Ovary (tissue), 9 donors: ENCODE data around the gene EFCAB6. TPM values are rescaled to one million over a fixed set of nuclear protein-coding genes. Genes with fewer than 3 reads are reported as not detected.

Experiments
- DNase-seq, 5 donors: peaks; one replicate each; pipeline ENCODE4 v3.0.0-alpha.2; 2019 to 2020
- H3K27ac ChIP-seq, 2 donors: fragments of 200-600 bp; one replicate each; pipeline versions ENCODE4 v1.5.1 to v1.8.0; 2019 to 2022
- H3K27me3 ChIP-seq: fragments of 200-600 bp; one replicate; pipeline ENCODE4 v1.8.0; 2022
- H3K36me3 ChIP-seq: fragments of 200-600 bp; sonication (generic); one replicate; pipeline ENCODE4 v1.5.1; 2019
- H3K4me1 ChIP-seq: one replicate; pipeline ENCODE4 v1.8.1; 2013; ENCODE audit warnings: mild to moderate bottlenecking, moderate library complexity; ENCODE audit not compliant: insufficient read depth
- H3K4me3 ChIP-seq: fragments of 200-600 bp; sonication (generic); one replicate; pipeline ENCODE4 v1.5.1; 2017
- H3K9me3 ChIP-seq, 2 donors: fragments of 200-600 bp in 1 of 2; sonication (generic) in 1 of 2; one replicate each; pipeline versions ENCODE4 v1.5.1 to v1.8.1; 2013 to 2019; ENCODE audit warnings: mild to moderate bottlenecking in 1 of 2, moderate library complexity in 1 of 2
- EP300 ChIP-seq: sonication (generic); formaldehyde crosslinking; IDR thresholded peaks from one replicate; pipeline ENCODE4 v1.6.1; 2017; ENCODE audit warnings: antibody characterized with exemption
- POLR2A ChIP-seq: fragments of 450-650 bp; IDR thresholded peaks from one replicate; pipeline ENCODE4 v1.6.1; 2017; ENCODE audit warnings: antibody characterized with exemption, mild to moderate bottlenecking, moderate library complexity
- WGBS, 3 donors: extraction: QIAGEN DNeasy Blood & Tissue Kit in 1 of 3; methylation state at CpG; one replicate each; pipeline versions ENCODE4 v1.1.5 to v1.1.7; 2013 to 2017; 5-methylcytosine and 5-hydroxymethylcytosine counted together
- intact Hi-C, 4 donors: fragments of 100-400 bp; cut with DNase I; formaldehyde crosslinking; loops; one replicate each; pipeline versions ENCODE4 v1.11.0 to v1.15.1; 2022 to 2023
- polyA plus RNA-seq, 2 donors: library from polyadenylated mRNA; stranded (reverse); fragments of 200-250 nt in 1 of 2; fragments of 350-450 nt in 1 of 2; fragmentation: Illumina TruSeq in 1 of 2; extraction: RNeasy Lipid Tissue Mini Kit (QIAGEN cat#74804) in 1 of 2; gene quantifications; one replicate each; pipeline ENCODE4 v1.2.3, GENCODE V29; 2013 to 2014
- total RNA-seq, 7 donors: library from RNA; depleted of rRNA in 2 of 7; stranded (reverse); fragments of >200 nt in 2 of 7; fragmentation: NEBNext Ultra II Directional in 3 of 7; extraction: Animal tissue kit (Norgen Biotek cat#: 25700) in 3 of 7; gene quantifications; one replicate each; pipeline versions ENCODE4 v1.1.0 to v1.2.4, GENCODE V29; 2016 to 2023
- TF ChIP-seq, protein P1 (sequence below), 3 donors: fragments of 450-650 bp in 2 of 3; fragments of 200-600 bp in 1 of 3; IDR thresholded peaks; one replicate each; pipeline versions ENCODE4 v1.5.1 to v1.8.0; 2016 to 2022; ENCODE audit warnings: antibody characterized with exemption in 3 of 3, mild to moderate bottlenecking in 1 of 3
- donor health status: DM: no; HTN: no; CAD: no; lungs with moderate emphysema.
- donor health status: DM: no; HTN: no; CAD: no.
- donor health status: Bipolar disorder and iron deficiency.
- donor health status: DM: yes; HTN: yes; CAD: no.
- donor health status: DM: no; HTN: no; CAD: no.
- donor health status: DM: yes; HTN: yes; CAD: no.

EFCAB6 gene
- total and polyA plus RNA-seq, 9 donors: 1.00 to 17.5 (median 6.7) TPM

DNA sequence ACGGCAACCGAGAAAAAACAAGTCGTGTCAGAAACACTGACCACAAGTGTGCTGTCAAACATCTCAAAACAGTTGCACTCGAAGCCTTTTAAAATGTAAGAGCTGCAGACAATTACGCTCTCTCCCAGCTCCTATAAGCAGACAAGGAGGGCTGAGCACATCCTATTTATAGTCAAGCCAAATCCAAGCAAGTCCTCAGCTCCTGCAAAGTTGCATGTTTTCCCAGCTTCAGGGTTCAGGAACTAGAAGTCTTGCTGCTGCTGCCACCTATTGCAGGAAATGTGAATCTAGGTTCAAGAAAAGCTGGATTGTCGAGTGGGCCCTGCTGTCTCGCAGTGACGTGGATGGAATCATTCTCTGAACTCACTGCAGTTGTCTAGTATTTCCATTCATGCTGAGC, 15.5 kb downstream of the EFCAB6 start:
- 37 to 44% (median 41%) methylated on average over 8 of the region's 8 CpGs for WGBS, 3 donors
- no peak overlapping the region for H3K27ac ChIP-seq
- intact Hi-C loops: loop anchor here in 2 of 4 donors (10.0 kb wide), 2 partner anchors 392 to 402 kb away; no protein-coding TSS in a partner anchor
- no peak for DNase-seq
- no peak overlapping the region for H3K4me3 ChIP-seq
- no peaks in the 10 kb centered on the region for H3K27me3 ChIP-seq
- no peak for TF ChIP-seq EP300
- TF ChIP-seq, protein P1, sequence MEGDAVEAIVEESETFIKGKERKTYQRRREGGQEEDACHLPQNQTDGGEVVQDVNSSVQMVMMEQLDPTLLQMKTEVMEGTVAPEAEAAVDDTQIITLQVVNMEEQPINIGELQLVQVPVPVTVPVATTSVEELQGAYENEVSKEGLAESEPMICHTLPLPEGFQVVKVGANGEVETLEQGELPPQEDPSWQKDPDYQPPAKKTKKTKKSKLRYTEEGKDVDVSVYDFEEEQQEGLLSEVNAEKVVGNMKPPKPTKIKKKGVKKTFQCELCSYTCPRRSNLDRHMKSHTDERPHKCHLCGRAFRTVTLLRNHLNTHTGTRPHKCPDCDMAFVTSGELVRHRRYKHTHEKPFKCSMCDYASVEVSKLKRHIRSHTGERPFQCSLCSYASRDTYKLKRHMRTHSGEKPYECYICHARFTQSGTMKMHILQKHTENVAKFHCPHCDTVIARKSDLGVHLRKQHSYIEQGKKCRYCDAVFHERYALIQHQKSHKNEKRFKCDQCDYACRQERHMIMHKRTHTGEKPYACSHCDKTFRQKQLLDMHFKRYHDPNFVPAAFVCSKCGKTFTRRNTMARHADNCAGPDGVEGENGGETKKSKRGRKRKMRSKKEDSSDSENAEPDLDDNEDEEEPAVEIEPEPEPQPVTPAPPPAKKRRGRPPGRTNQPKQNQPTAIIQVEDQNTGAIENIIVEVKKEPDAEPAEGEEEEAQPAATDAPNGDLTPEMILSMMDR (IDR thresholded peaks at IDR 0.05): no peak
- no peak for TF ChIP-seq POLR2A
- no peaks in the 10 kb centered on the region for H3K4me1 ChIP-seq
- no peaks in the 10 kb centered on the region for H3K36me3 ChIP-seq
- peaks cover 0 to 4% of the 10 kb centered on the region in 2 donors for H3K9me3 ChIP-seq

DNA sequence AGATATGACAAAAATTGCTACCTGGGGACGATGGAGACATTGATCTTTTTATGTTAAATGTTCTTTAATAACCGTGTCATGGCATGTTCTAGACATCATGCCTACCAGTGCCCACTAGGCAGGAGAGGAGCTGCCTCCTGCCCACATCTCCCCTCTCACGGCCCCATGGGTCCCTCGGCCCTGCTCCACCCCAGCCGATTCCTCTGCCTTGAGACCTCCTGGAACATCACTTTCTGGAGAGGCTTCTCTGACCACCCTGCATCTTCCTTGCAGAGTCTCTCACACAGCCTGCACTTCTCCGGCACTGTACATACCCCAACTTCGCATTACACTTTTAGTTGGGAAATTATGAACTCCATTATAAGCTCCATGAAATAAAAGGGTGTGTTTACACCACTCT, 16.8 kb downstream of the EFCAB6 start:
- DNase-seq: no peak
- WGBS, 3 donors: 88 to 95% (median 91%) methylated on average over 7 of the region's 7 CpGs

DNA sequence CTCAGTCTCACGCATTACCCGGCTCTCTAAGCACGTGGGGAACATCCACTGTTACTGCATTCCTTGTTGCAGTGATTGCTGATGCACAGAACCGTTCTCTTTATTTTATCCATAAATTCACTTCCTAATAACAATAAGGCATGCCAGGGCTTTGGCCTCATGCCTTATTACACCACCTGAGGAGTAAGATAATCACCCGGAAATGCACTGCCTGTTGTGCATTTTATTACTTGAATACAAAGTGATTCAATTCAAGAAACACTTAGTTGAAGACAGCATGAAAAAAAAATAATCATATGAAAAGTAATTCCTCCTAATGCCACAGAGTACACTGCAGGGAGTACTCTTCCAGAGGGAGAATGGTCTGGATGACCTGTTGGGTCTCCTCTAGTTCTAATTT, 19.2 kb downstream of the EFCAB6 start:
- no peak for DNase-seq
- Histone ChIP-seq H3K9me3 (no peaks in the 10 kb centered on the region), H3K27ac (no peak overlapping the region), H3K36me3 (no peaks in the 10 kb centered on the region), H3K4me3 (no peak overlapping the region), H3K27me3 (no peaks in the 10 kb centered on the region), H3K4me1 (peaks cover 3% of the 10 kb centered on the region)
- TF ChIP-seq POLR2A (no peak), EP300 (no peak)
- TF ChIP-seq, protein P1 (IDR thresholded peaks at IDR 0.05): no peak
- WGBS, 3 donors: 69 to 79% (median 69%) methylated on average over 5 of the region's 5 CpGs
- intact Hi-C loops: loop anchor here in 2 of 4 donors (10.0 kb wide), 2 partner anchors 388 to 398 kb away; no protein-coding TSS in a partner anchor

More for the DNA sequence above, 16.8 kb downstream of the EFCAB6 start:
- intact Hi-C loops: loop anchor here in 2 of 4 donors (10.0 kb wide), 2 partner anchors 391 to 401 kb away; no protein-coding TSS in a partner anchor
- Histone ChIP-seq H3K27ac (no peak overlapping the region), H3K4me3 (no peak overlapping the region), H3K36me3 (no peaks in the 10 kb centered on the region), H3K4me1 (no peaks in the 10 kb centered on the region), H3K9me3 (peaks cover 0 to 4% of the 10 kb centered on the region in 2 donors), H3K27me3 (no peaks in the 10 kb centered on the region)
- TF ChIP-seq EP300: no peak
- TF ChIP-seq, protein P1 (IDR thresholded peaks at IDR 0.05): no peak
- TF ChIP-seq POLR2A: no peak

DNA sequence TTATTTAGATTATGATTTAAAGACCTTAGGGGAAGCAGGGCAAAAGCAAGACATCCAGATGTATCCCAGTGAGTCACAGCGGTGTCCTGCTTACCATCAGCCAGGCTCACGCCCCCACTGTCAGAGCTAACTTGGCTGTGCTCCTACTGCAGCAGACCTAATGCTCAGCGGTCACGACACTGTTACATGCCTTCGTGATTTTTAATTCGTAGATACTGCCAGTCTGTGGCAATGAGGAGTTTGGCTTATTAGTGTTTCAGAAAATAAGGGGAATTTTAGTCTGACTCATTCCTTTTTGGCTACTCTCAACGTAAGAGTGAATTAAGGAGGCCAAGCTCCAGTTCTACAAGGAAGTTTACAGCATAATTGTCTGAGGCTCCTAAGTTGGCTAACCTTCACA, 22.7 kb downstream of the EFCAB6 start:
- Histone ChIP-seq H3K4me3 (no peak overlapping the region), H3K27ac (no peak overlapping the region), H3K4me1 (peaks cover 3% of the 10 kb centered on the region), H3K36me3 (no peaks in the 10 kb centered on the region), H3K9me3 (no peaks in the 10 kb centered on the region), H3K27me3 (no peaks in the 10 kb centered on the region)
- DNase-seq: peak; percentile 40 to 71 (median 46)
- 7 to 13% (median 11%) methylated on average over 7 of the region's 7 CpGs for WGBS, 3 donors
- TF ChIP-seq EP300 (no peak), POLR2A (no peak)
- TF ChIP-seq, protein P1 (IDR thresholded peaks at IDR 0.05): no peak
- intact Hi-C loops: no loop called here
